Measurements from ENCODE around the gene ADAMTS3. TPM values are rescaled to one million over a fixed set of nuclear protein-coding genes. Genes with fewer than 3 reads are reported as not detected.

The ADAMTS3 gene
- total RNA-seq, 1 donor from 2014 or later, result 0.89 TPM

- Mint-ChIP-seq H3K27ac (no peak overlapping the region), H3K27me3 (no peaks in the 10 kb centered on the region), H3K36me3 (ENCODE audit: insufficient read depth) (no peaks in the 10 kb centered on the region), H3K9me3 (ENCODE audit: low read depth) (peaks cover 16% of the 10 kb centered on the region), H3K4me3 (ENCODE audit: low read depth) (no peak overlapping the region), H3K4me1 (ENCODE audit: low read depth) (no peaks in the 10 kb centered on the region)
- no peak for DNase-seq (ENCODE audit: low spot score, unreplicated experiment)
- TF ChIP-seq, protein P1, sequence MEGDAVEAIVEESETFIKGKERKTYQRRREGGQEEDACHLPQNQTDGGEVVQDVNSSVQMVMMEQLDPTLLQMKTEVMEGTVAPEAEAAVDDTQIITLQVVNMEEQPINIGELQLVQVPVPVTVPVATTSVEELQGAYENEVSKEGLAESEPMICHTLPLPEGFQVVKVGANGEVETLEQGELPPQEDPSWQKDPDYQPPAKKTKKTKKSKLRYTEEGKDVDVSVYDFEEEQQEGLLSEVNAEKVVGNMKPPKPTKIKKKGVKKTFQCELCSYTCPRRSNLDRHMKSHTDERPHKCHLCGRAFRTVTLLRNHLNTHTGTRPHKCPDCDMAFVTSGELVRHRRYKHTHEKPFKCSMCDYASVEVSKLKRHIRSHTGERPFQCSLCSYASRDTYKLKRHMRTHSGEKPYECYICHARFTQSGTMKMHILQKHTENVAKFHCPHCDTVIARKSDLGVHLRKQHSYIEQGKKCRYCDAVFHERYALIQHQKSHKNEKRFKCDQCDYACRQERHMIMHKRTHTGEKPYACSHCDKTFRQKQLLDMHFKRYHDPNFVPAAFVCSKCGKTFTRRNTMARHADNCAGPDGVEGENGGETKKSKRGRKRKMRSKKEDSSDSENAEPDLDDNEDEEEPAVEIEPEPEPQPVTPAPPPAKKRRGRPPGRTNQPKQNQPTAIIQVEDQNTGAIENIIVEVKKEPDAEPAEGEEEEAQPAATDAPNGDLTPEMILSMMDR (IDR thresholded peaks at IDR 0.05; ENCODE audit: unreplicated experiment), result no peak
Measured at GRCh38 chr4:72513227-72513626, 55.8 kb downstream of the ADAMTS3 start.

DNA sequence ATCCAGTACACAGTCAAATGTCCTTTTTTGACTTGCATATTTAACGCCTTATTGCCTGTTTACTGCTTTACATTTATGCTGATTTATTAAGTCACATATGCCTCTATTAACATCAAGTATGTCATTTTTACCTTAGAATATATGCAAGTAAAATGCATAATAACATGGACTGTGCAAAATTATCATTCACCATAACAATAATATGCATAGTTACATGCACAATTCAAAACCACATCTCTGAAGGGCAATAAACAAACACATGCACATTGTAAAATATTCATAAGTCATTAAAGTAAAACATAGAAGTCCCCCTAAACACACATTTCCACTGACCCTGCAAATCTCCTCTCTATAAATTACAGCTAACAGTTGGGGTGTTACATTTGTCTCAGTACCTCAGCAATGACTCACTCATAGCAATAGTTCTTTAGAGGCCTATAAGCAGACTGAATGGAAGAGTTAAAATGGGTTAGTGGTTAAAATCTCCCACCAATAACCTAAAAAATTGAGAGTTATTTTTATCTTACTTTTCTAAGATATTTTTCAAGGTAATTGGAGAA is 61.1 kb downstream of the ADAMTS3 start:
- peaks cover 16% of the 10 kb centered on the region for H3K9me3 Mint-ChIP-seq (ENCODE audit: low read depth)

GRCh38 chr4:72507167-72507566 is 61.9 kb downstream of the ADAMTS3 start:
- Mint-ChIP-seq H3K27me3 (no peaks in the 10 kb centered on the region), H3K27ac (no peak overlapping the region), H3K9me3 (ENCODE audit: low read depth) (peaks cover 16% of the 10 kb centered on the region), H3K4me3 (ENCODE audit: low read depth) (no peak overlapping the region), H3K36me3 (ENCODE audit: insufficient read depth) (no peaks in the 10 kb centered on the region), H3K4me1 (ENCODE audit: low read depth) (peaks cover 2% of the 10 kb centered on the region)
- no peak for DNase-seq (ENCODE audit: low spot score, unreplicated experiment)
- TF ChIP-seq, protein P1 (IDR thresholded peaks at IDR 0.05; ENCODE audit: unreplicated experiment), result no peak

More for the DNA sequence above, 61.1 kb downstream of the ADAMTS3 start:
- DNase-seq (ENCODE audit: low spot score, unreplicated experiment), result no peak
- Mint-ChIP-seq H3K36me3 (ENCODE audit: insufficient read depth) (no peaks in the 10 kb centered on the region), H3K4me1 (ENCODE audit: low read depth) (no peaks in the 10 kb centered on the region), H3K27me3 (no peaks in the 10 kb centered on the region), H3K27ac (no peak overlapping the region), H3K4me3 (ENCODE audit: low read depth) (no peak overlapping the region)
- TF ChIP-seq, protein P1 (IDR thresholded peaks at IDR 0.05; ENCODE audit: unreplicated experiment), result no peak

GRCh38 chr4:72505314-72505744 is 63.7 kb downstream of the ADAMTS3 start:
- no peak for DNase-seq (ENCODE audit: low spot score, unreplicated experiment)
- no peaks in the 10 kb centered on the region for H3K36me3 Mint-ChIP-seq (ENCODE audit: insufficient read depth)
- no peak overlapping the region for H3K27ac Mint-ChIP-seq
- no peak overlapping the region for H3K4me3 Mint-ChIP-seq (ENCODE audit: low read depth)
- no peaks in the 10 kb centered on the region for H3K27me3 Mint-ChIP-seq
- peaks cover 6% of the 10 kb centered on the region for H3K9me3 Mint-ChIP-seq (ENCODE audit: low read depth)
- peaks cover 5% of the 10 kb centered on the region for H3K4me1 Mint-ChIP-seq (ENCODE audit: low read depth)
- TF ChIP-seq, protein P1 (IDR thresholded peaks at IDR 0.05; ENCODE audit: unreplicated experiment), result peak; percentile 77

DNA sequence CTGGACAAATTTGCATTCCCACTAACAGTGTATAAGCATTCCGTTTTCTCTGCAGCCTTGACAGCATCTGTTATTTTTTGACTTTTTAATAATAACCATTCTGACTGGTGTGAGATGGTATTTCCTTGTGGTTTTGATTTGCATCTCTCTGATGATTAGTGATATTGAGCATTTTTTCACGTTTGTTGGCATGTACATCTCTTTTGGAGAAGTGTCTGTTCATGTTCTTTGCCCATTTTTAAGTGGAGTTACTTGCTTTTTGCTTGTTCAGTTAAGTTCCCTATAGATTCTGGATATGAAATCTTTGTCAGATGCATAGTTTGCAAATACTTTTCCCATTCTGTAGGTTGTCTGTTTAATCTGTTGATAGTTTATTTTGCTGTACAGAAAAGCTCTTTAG is 68.8 kb downstream of the ADAMTS3 start:
- H3K27ac Mint-ChIP-seq, result no peak overlapping the region
- TF ChIP-seq, protein P1 (IDR thresholded peaks at IDR 0.05; ENCODE audit: unreplicated experiment), result no peak
- H3K9me3 Mint-ChIP-seq (ENCODE audit: low read depth), result no peaks in the 10 kb centered on the region
- H3K36me3 Mint-ChIP-seq (ENCODE audit: insufficient read depth), result no peaks in the 10 kb centered on the region
- H3K4me1 Mint-ChIP-seq (ENCODE audit: low read depth), result peaks cover 5% of the 10 kb centered on the region
- no peak overlapping the region for H3K4me3 Mint-ChIP-seq (ENCODE audit: low read depth)
- no peaks in the 10 kb centered on the region for H3K27me3 Mint-ChIP-seq
- DNase-seq (ENCODE audit: low spot score, unreplicated experiment), result no peak

Measured in progenitor cell of endocrine pancreas (in vitro differentiated cells).